A549 (cell line): Measurements from ENCODE around the gene REG1A. TPM values are rescaled to one million over a fixed set of nuclear protein-coding genes. Genes with fewer than 3 reads are reported as not detected.

Source experiments
- ATAC-seq, 2 experiments: fragments of 200-7000 bp in 1 of 2; fragments of >200 bp in 1 of 2; cut with Nextera tagmentation in 1 of 2; cut with Tn5 transposase in 1 of 2; 3 replicates each; pipeline versions ENCODE4 v1.8.0 to v1.9.1; 2018 to 2020; ENCODE audit warnings: mild to moderate bottlenecking in 1 of 2, moderate library complexity in 1 of 2
- CTCF ChIA-PET: fragments of 300-600 bp; sonication (Branson Sonifier 250); formaldehyde crosslinking; extraction: SDS; loops from one replicate; lab custom pipeline; 2021; ENCODE audit warnings: antibody characterized with exemption, inconsistent platforms; lab: Yijun Ruan, JAX
- POLR2A ChIA-PET: fragments of 350-600 bp; formaldehyde crosslinking; extraction: SDS; loops from one replicate; lab custom pipeline; 2021; ENCODE audit warnings: antibody characterized with exemption, inconsistent platforms; lab: Yijun Ruan, JAX
- DNase-seq, 2 experiments: peaks; one replicate each; pipeline versions ENCODE4 v3.0.0 to v3.0.0-alpha.2; 2011 to 2016; ENCODE audit warnings: low read depth in 1 of 2, low spot score in 1 of 2
- FAIRE-seq: peaks from 2 replicates; lab custom pipeline; 2011; peaks lifted over from hg19 to GRCh38; lab: Jason Lieb, UNC
- H3K27ac ChIP-seq, 2 experiments: fragments of >200 bp; sonication (Bioruptor Twin); formaldehyde crosslinking; 3 replicates each; pipeline ENCODE4 v1.5.1; 2016 to 2017
- H3K4me1 ChIP-seq: fragments of >200 bp; sonication (Bioruptor Twin); formaldehyde crosslinking; 3 replicates; pipeline ENCODE4 v1.6.1; 2016
- H3K4me2 ChIP-seq: fragments of >200 bp; sonication (Bioruptor Twin); formaldehyde crosslinking; 3 replicates; pipeline ENCODE4 v1.6.1; 2016
- H3K4me3 ChIP-seq: fragments of >200 bp; sonication (Bioruptor Twin); formaldehyde crosslinking; 3 replicates; pipeline ENCODE4 v1.5.1; 2016
- H3K9me3 ChIP-seq: fragments of >200 bp; sonication (Bioruptor Twin); formaldehyde crosslinking; 3 replicates; pipeline ENCODE4 v1.6.1; 2016
- BHLHE40 ChIP-seq: IDR thresholded peaks from 2 replicates; pipeline ENCODE4 v1.6.1; 2012; ENCODE audit warnings: low read depth, low read length, inconsistent platforms
- CBX8 ChIP-seq: fragments of 200-600 bp; sonication (generic); IDR thresholded peaks from 2 replicates; pipeline ENCODE4 v1.6.1; 2016
- CEBPB ChIP-seq, 2 experiments: fragments of >200 bp in 1 of 2; sonication (Bioruptor Twin) in 1 of 2; formaldehyde crosslinking in 1 of 2; IDR thresholded peaks; 2 replicates each; pipeline ENCODE4 v1.6.1; 2012 to 2016
- CHD2 ChIP-seq: fragments of 150-350 bp; IDR thresholded peaks from 2 replicates; pipeline ENCODE4 v1.6.1; 2014; ENCODE audit warnings: low read length; ENCODE audit not compliant: partially characterized antibody
- EHF ChIP-seq: fragments of 250-450 bp; sonication (Bioruptor Pico); IDR thresholded peaks from 2 replicates; pipeline ENCODE4 v1.5.0; 2020; ENCODE audit warnings: mild to moderate bottlenecking
- EHMT2 ChIP-seq: fragments of 200-600 bp; sonication (generic); IDR thresholded peaks from 2 replicates; pipeline ENCODE4 v1.6.1; 2016; ENCODE audit warnings: antibody characterized with exemption, low read depth, mild to moderate bottlenecking, moderate library complexity
- FOSL2 ChIP-seq, 2 experiments: fragments of 450-650 bp in 1 of 2; fragments of >200 bp in 1 of 2; sonication (Bioruptor Twin) in 1 of 2; formaldehyde crosslinking; IDR thresholded peaks; 2 replicates each; pipeline versions ENCODE4 v1.5.0 to v1.6.1; 2016 to 2020; ENCODE audit warnings: mild to moderate bottlenecking in 1 of 2, moderate library complexity in 1 of 2
- GATA3 ChIP-seq: IDR thresholded peaks from 2 replicates; pipeline ENCODE4 v1.6.1; 2012; ENCODE audit warnings: borderline replicate concordance
- HDAC2 ChIP-seq: fragments of 200-600 bp; sonication (generic); IDR thresholded peaks from 2 replicates; pipeline ENCODE4 v1.6.1; 2016
- HOXB13 ChIP-seq: fragments of 250-450 bp; sonication (Bioruptor Pico); IDR thresholded peaks from 2 replicates; pipeline ENCODE4 v1.5.0; 2020; ENCODE audit warnings: low read depth, mild to moderate bottlenecking, moderate library complexity
- JUNB ChIP-seq: fragments of >200 bp; sonication (Bioruptor Twin); formaldehyde crosslinking; IDR thresholded peaks from 2 replicates; pipeline ENCODE4 v1.6.1; 2016
- KDM5A ChIP-seq: fragments of 200-600 bp; sonication (generic); IDR thresholded peaks from 2 replicates; pipeline ENCODE4 v1.6.1; 2016; ENCODE audit warnings: antibody characterized with exemption, mild to moderate bottlenecking
- MAFK ChIP-seq: fragments of 450-650 bp; IDR thresholded peaks from 2 replicates; pipeline ENCODE4 v1.6.1; 2014; ENCODE audit not compliant: partially characterized antibody
- MYC ChIP-seq: IDR thresholded peaks from 2 replicates; pipeline ENCODE4 v1.6.1; 2012; ENCODE audit warnings: mild to moderate bottlenecking, inconsistent platforms, low read length, improper control_type of control experiment, borderline replicate concordance
- NPAS2 ChIP-seq: fragments of 250-450 bp; sonication (Bioruptor Pico); IDR thresholded peaks from 2 replicates; pipeline ENCODE4 v1.8.0; 2022; ENCODE audit warnings: mild to moderate bottlenecking, moderate library complexity, borderline replicate concordance
- NR3C1 ChIP-seq: fragments of >200 bp; sonication (Bioruptor Twin); formaldehyde crosslinking; IDR thresholded peaks from 3 replicates; pipeline ENCODE4 v1.6.1; 2017
- POLR2A ChIP-seq: IDR thresholded peaks from 2 replicates; pipeline ENCODE4 v1.6.1; 2012; ENCODE audit warnings: mild to moderate bottlenecking, low read length
- POLR2AphosphoS2 ChIP-seq: conservative IDR thresholded peaks from 2 replicates; pipeline ENCODE4 v1.6.1; 2012; ENCODE audit warnings: low read length, improper control_type of control experiment, inconsistent platforms
- RAD21 ChIP-seq, 2 experiments: fragments of >200 bp in 1 of 2; sonication (Bioruptor Twin) in 1 of 2; formaldehyde crosslinking in 1 of 2; IDR thresholded peaks in 1 of 2; conservative IDR thresholded peaks in 1 of 2; 2 replicates in 1 of 2; 3 replicates in 1 of 2; pipeline ENCODE4 v1.6.1; 2012 to 2018; ENCODE audit warnings: inconsistent platforms in 1 of 2
- RARB ChIP-seq: fragments of 250-450 bp; sonication (Bioruptor Pico); IDR thresholded peaks from 2 replicates; pipeline ENCODE4 v1.8.0; 2021; ENCODE audit warnings: mild to moderate bottlenecking, moderate library complexity
- SREBF2 ChIP-seq: fragments of 450-650 bp; IDR thresholded peaks from 2 replicates; pipeline ENCODE4 v1.6.1; 2014; ENCODE audit warnings: mild to moderate bottlenecking, moderate library complexity
- TFCP2L1 ChIP-seq: fragments of 250-450 bp; sonication (Bioruptor Pico); IDR thresholded peaks from 2 replicates; pipeline ENCODE4 v1.5.0; 2021; ENCODE audit warnings: mild to moderate bottlenecking
- ZC3H11A ChIP-seq: fragments of 450-650 bp; IDR thresholded peaks from 2 replicates; pipeline ENCODE4 v1.6.1; 2014; ENCODE audit warnings: antibody characterized with exemption, mild to moderate bottlenecking
- ZFP36 ChIP-seq: fragments of 450-650 bp; IDR thresholded peaks from 2 replicates; pipeline ENCODE4 v1.6.1; 2014; ENCODE audit warnings: borderline replicate concordance; ENCODE audit not compliant: partially characterized antibody
- ZNF302 ChIP-seq: fragments of 250-450 bp; sonication (Bioruptor Pico); IDR thresholded peaks from 2 replicates; pipeline ENCODE4 v1.9.0; 2021; ENCODE audit warnings: inconsistent platforms, mild to moderate bottlenecking, moderate library complexity
- WGBS: methylation state at CpG from one replicate; pipeline ENCODE4 v1.1.6; 2017; ENCODE audit errors: missing lambda C conversion rate; 5-methylcytosine and 5-hydroxymethylcytosine counted together
- polyA plus RNA-seq, 4 experiments: library from polyadenylated mRNA; depleted of rRNA in 3 of 4; stranded (reverse); fragments of >200 nt; fragmentation: RNase III in 1 of 4; extraction: RNeasy Plus Mini Kit Qiagen cat#74134 plus additional on column Dnase treatment in 1 of 4; gene quantifications; 2 replicates in 3 of 4; 3 replicates in 1 of 4; pipeline ENCODE4 v1.2.3, GENCODE V29; 2011 to 2017
- TF ChIP-seq, protein P1 (sequence below): IDR thresholded peaks from 2 replicates; pipeline ENCODE4 v1.6.1; 2012; ENCODE audit warnings: low read depth, borderline replicate concordance
- TF ChIP-seq, protein P2 (sequence below): fragments of >200 bp; sonication (Bioruptor Twin); formaldehyde crosslinking; IDR thresholded peaks from 2 replicates; pipeline ENCODE4 v1.6.1; 2016
- TF ChIP-seq, protein P3 (sequence below): fragments of 200-600 bp; sonication (generic); IDR thresholded peaks from 2 replicates; pipeline ENCODE4 v1.6.1; 2016; ENCODE audit warnings: antibody characterized with exemption, mild to moderate bottlenecking, moderate library complexity
- TF ChIP-seq, protein P4 (sequence below): IDR thresholded peaks from 2 replicates; pipeline ENCODE4 v1.6.1; 2012

Gene REG1A
- polyA plus RNA-seq, 2 of the 4 experiments (the other 2 are of a cell fraction) = not detected

DNA sequence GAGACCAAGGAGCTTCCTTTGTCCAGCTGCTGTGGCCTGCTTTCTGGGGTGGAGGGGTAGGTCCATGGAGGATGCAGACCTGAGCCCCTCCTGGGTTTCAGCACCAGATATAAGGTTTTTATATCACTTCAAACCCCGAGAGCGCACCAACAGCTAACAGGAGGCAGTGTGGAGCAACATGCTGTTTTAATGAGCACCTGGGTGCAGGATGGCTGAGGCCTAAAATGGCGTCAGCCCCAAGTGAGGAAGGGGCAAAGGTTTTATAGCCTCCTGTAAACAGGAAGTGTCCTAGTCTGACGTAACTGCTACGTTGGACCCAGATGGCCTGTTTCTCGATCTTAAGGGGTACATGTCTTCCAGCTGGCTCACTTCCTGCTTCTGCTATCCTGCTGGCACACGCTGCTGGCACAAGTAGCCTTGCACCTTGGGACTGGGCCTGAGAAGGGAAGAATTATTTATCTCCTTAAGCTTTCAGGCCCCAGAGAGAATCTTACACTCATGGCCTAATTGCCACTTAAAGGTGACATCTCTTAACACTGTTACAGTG, 21.1 kb upstream of the REG1A start:
- no peak overlapping the region for H3K27ac ChIP-seq
- no peak overlapping the region for H3K4me2 ChIP-seq
- H3K9me3 ChIP-seq = peaks cover 16% of the 10 kb centered on the region; the same call in 2 of the 3 replicates
- no peaks in the 10 kb centered on the region for H3K4me1 ChIP-seq
- ATAC-seq (no peak), FAIRE-seq (no peak), DNase-seq (no peak)
- no peak overlapping the region for H3K4me3 ChIP-seq
- WGBS = 17% methylated on average over 7 of the region's 7 CpGs
- ChIA-PET CTCF (no interaction called here), POLR2A (no interaction called here)
- no peak for TF ChIP-seq EHF (CRISPR knock-in tag)
- TF ChIP-seq GATA3 = no peak
- TF ChIP-seq CEBPB (IDR thresholded peaks at IDR 0.05) = no peak
- no peak for TF ChIP-seq POLR2A
- no peak for TF ChIP-seq TFCP2L1 (CRISPR knock-in tag)
- no peak for TF ChIP-seq MAFK
- TF ChIP-seq RARB = no peak
- TF ChIP-seq, protein P1, sequence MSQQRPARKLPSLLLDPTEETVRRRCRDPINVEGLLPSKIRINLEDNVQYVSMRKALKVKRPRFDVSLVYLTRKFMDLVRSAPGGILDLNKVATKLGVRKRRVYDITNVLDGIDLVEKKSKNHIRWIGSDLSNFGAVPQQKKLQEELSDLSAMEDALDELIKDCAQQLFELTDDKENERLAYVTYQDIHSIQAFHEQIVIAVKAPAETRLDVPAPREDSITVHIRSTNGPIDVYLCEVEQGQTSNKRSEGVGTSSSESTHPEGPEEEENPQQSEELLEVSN = no peak

DNA sequence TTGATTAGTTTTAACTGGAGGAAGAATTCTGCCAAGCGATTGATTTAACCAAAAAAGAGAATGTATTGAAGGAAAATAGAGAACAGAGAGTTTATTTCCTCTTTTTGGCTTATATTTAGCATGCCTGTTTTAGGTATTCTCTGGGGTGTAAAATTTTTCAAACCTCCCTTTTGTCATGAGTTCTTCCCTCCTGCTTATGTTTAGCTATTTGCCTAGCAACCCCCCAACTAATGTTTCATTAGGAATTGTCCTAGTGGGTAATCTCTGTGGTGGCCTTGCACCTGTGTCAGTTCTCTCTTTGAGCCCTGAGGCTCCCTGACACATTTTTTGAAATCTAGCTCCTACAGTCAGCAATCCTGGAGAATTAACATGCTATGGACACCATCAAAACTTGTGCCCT, 20.0 kb upstream of the REG1A start:
- no peak overlapping the region for H3K4me3 ChIP-seq
- ATAC-seq (no peak), DNase-seq (no peak), FAIRE-seq (no peak)
- H3K9me3 ChIP-seq = peaks cover 16% of the 10 kb centered on the region; the same call in 2 of the 3 replicates
- no peak overlapping the region for H3K27ac ChIP-seq
- no peaks in the 10 kb centered on the region for H3K4me1 ChIP-seq
- no peak overlapping the region for H3K4me2 ChIP-seq
- ChIA-PET CTCF (no interaction called here), POLR2A (no interaction called here)
- WGBS = 8% methylated on average over 1 of the region's 1 CpG
- TF ChIP-seq, protein P2, sequence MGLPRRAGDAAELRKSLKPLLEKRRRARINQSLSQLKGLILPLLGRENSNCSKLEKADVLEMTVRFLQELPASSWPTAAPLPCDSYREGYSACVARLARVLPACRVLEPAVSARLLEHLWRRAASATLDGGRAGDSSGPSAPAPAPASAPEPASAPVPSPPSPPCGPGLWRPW = no peak
- TF ChIP-seq HDAC2 = no peak
- TF ChIP-seq, protein P1 = no peak
- TF ChIP-seq HOXB13 (CRISPR knock-in tag) = no peak
- no peak for TF ChIP-seq ZNF302 (CRISPR knock-in tag)
- TF ChIP-seq JUNB = no peak
- TF ChIP-seq SREBF2 = no peak
- no peak for TF ChIP-seq FOSL2 (IDR thresholded peaks at IDR 0.05)
- TF ChIP-seq FOSL2 (CRISPR knock-in tag; IDR thresholded peaks at IDR 0.05) = no peak
- TF ChIP-seq KDM5A = no peak
- TF ChIP-seq, protein P3, sequence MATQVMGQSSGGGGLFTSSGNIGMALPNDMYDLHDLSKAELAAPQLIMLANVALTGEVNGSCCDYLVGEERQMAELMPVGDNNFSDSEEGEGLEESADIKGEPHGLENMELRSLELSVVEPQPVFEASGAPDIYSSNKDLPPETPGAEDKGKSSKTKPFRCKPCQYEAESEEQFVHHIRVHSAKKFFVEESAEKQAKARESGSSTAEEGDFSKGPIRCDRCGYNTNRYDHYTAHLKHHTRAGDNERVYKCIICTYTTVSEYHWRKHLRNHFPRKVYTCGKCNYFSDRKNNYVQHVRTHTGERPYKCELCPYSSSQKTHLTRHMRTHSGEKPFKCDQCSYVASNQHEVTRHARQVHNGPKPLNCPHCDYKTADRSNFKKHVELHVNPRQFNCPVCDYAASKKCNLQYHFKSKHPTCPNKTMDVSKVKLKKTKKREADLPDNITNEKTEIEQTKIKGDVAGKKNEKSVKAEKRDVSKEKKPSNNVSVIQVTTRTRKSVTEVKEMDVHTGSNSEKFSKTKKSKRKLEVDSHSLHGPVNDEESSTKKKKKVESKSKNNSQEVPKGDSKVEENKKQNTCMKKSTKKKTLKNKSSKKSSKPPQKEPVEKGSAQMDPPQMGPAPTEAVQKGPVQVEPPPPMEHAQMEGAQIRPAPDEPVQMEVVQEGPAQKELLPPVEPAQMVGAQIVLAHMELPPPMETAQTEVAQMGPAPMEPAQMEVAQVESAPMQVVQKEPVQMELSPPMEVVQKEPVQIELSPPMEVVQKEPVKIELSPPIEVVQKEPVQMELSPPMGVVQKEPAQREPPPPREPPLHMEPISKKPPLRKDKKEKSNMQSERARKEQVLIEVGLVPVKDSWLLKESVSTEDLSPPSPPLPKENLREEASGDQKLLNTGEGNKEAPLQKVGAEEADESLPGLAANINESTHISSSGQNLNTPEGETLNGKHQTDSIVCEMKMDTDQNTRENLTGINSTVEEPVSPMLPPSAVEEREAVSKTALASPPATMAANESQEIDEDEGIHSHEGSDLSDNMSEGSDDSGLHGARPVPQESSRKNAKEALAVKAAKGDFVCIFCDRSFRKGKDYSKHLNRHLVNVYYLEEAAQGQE = no peak
- TF ChIP-seq ZFP36 = no peak
- TF ChIP-seq ZC3H11A = no peak
- no peak for TF ChIP-seq NR3C1

DNA sequence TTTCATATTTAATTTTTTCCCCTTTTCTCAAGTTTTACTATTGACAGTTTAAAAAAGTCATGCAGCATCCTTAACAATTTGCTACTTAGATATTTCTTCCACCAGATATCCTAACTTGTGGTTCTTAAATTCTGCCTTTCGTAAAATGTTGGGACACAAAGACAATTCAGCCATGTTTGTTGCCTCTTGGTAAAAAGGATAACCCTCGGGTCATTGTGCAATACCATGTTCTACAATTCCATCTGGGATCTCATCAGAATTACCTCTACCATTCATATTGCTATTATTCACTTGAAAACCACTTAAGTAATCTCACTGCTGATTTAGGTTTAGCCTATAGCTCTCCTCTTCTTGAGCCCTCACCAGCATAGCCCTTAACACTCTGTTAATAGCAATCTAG, 19.3 kb upstream of the REG1A start:
- H3K27ac ChIP-seq = no peak overlapping the region
- TF ChIP-seq EHMT2 (no peak), BHLHE40 (no peak), CBX8 (no peak), MYC (no peak), POLR2AphosphoS2 (no peak), CHD2 (no peak), GATA3 (no peak), NPAS2 (CRISPR knock-in tag) (no peak), RAD21 (conservative IDR thresholded peaks at IDR 0.05 in 1 of 2, IDR thresholded peaks at IDR 0.05 in 1 of 2) (no peak), CEBPB (IDR thresholded peaks at IDR 0.05) (no peak), JUNB (no peak)
- TF ChIP-seq, protein P1 = no peak
- TF ChIP-seq, protein P4, sequence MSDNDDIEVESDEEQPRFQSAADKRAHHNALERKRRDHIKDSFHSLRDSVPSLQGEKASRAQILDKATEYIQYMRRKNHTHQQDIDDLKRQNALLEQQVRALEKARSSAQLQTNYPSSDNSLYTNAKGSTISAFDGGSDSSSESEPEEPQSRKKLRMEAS = no peak
- ChIA-PET CTCF (interaction anchor here (0.6 kb wide), 1 partner anchor 145 kb away, joined by 3 read pairs; no protein-coding TSS in a partner anchor), POLR2A (no interaction called here)
- no peaks in the 10 kb centered on the region for H3K4me1 ChIP-seq
- FAIRE-seq (no peak), DNase-seq (no peak), ATAC-seq (no peak)
- H3K4me2 ChIP-seq = no peak overlapping the region
- H3K9me3 ChIP-seq = peaks cover 16% of the 10 kb centered on the region; the same call in 2 of the 3 replicates
- WGBS = under 1% methylated on average over 2 of the region's 2 CpGs
- no peak overlapping the region for H3K4me3 ChIP-seq
